ENCODE results near the gene ATP8A1.

ATP8A1 gene

GRCh38 chr4:42359711-42360110 lies 297.2 kb downstream of the ATP8A1 start:
- DNase-seq, result no peak
